ENCODE data around the gene SLC50A1.

DNA sequence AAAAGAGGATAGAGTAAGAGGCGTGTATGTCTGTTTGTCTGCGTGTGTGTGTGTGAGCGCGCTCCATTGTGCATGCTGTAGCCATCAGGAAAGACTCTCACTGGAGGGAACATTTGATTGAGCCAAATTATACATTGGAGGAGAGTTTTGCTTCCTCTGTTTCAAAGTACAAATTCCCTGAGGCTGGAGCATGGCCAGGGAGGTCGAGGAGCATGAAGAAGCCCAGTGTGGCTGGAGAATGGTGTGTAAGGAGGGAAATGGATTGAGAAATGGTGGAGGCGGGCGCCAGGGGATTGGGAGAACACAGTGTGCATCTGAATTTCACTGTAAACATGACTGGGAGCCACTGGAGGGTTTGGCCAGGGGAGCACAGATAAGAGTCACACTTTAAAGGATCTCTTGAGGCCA is 30.0 kb upstream of the SLC50A1 start:
- TF ChIP-seq, protein P1, sequence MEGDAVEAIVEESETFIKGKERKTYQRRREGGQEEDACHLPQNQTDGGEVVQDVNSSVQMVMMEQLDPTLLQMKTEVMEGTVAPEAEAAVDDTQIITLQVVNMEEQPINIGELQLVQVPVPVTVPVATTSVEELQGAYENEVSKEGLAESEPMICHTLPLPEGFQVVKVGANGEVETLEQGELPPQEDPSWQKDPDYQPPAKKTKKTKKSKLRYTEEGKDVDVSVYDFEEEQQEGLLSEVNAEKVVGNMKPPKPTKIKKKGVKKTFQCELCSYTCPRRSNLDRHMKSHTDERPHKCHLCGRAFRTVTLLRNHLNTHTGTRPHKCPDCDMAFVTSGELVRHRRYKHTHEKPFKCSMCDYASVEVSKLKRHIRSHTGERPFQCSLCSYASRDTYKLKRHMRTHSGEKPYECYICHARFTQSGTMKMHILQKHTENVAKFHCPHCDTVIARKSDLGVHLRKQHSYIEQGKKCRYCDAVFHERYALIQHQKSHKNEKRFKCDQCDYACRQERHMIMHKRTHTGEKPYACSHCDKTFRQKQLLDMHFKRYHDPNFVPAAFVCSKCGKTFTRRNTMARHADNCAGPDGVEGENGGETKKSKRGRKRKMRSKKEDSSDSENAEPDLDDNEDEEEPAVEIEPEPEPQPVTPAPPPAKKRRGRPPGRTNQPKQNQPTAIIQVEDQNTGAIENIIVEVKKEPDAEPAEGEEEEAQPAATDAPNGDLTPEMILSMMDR (optimal IDR thresholded peaks at IDR 0.05 in 1 of 3, IDR thresholded peaks at IDR 0.05 in 1 of 3, conservative IDR thresholded peaks at IDR 0.05 in 1 of 3; ENCODE audit: extremely low read depth in 1 of 3, insufficient read depth in 2 of 3, low read length in 3 of 3), result no peak
- no peak for TF ChIP-seq EZH2 (IDR thresholded peaks at IDR 0.05; ENCODE audit: low read length)
